Right renal pelvis (tissue), 4 donors: ENCODE data around the gene PJVK. TPM values are rescaled to one million over a fixed set of nuclear protein-coding genes. Genes with fewer than 3 reads are reported as not detected.
"Not testable (repeated sequence)": the region's sequence is repeated elsewhere in the genome, so short reads cannot be mapped to it uniquely, and the experiment has no call there.

ENCODE experiments used
- DNase-seq, 4 donors: peaks; one replicate each; pipeline ENCODE4 v3.0.0-alpha.2; 2013; ENCODE audit warnings: low read depth in 4 of 4, low spot score in 3 of 4, missing footprints in 1 of 4
- polyA plus RNA-seq, 4 donors: library from polyadenylated mRNA; unstranded; fragments of 120-200 nt; gene quantifications; one replicate each; pipeline ENCODE4 v1.2.1, GENCODE V29; 2013; ENCODE audit not compliant: insufficient read length in 4 of 4

The PJVK gene, protein sequence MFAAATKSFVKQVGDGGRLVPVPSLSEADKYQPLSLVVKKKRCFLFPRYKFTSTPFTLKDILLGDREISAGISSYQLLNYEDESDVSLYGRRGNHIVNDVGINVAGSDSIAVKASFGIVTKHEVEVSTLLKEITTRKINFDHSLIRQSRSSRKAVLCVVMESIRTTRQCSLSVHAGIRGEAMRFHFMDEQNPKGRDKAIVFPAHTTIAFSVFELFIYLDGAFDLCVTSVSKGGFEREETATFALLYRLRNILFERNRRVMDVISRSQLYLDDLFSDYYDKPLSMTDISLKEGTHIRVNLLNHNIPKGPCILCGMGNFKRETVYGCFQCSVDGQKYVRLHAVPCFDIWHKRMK
- 10 to 100 TPM in 3 of 4 donors, 1 to 10 TPM in 1; 8.0 to 12.6 (median 10.4) TPM for polyA plus RNA-seq

DNA sequence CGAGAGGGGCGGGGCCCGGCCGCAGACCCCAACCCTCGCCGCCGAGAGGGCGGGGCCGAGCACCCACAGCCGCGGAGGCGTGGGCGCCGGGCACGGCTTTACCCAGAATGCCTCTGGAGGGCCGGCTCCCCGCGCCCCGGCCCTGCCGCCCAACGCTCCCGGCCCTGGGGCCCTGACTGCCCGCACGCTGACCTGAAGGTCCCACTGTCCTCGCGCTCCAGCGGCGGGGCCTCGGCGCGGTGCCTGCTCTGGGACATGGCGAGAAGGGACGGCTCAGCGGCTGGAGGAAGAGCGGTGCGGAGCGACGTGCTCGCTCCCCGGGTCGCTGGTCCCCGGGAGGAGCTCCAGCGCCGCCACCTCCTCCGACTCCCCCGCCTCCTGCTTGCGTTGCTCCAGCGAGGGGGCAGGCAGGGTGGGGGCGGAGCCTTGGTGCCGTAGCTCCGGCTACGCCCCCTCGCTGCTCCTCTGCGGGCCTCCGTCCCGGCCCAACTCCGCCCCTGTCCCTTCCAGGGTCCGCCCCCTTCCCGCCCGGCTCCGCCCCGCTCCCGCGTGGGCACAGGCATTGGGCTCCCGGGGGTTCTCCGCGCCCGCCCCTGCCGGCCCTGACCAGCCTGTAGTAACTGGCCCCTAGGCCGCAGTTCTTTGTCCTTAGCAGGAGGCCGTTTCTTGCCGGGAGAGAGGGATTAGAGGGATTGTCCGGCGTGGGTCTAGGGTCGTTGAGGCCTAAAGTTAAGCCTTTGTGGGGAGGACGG lies at the start of gene PJVK, which contains the start of gene PRKRA:
Gene PJVK (plus strand): TSS at position 605 of the 752 bp plus-strand sequence. CDS start 2,032 bp downstream, outside the sequence.
Gene PRKRA (minus strand): TSS at position 402 of the 752 bp plus-strand sequence. CDS start 145 bp downstream, at position 257.
- DNase-seq, result peak; percentile 96 to 98 (median 96)

GRCh38 chr2:178401994-178402437 lies 49.2 kb upstream of the PJVK start:
- DNase-seq, result no peak

- no peak for DNase-seq
These were observed 47.4 kb upstream of the PJVK start for GRCh38 chr2:178403671-178404306.

DNA sequence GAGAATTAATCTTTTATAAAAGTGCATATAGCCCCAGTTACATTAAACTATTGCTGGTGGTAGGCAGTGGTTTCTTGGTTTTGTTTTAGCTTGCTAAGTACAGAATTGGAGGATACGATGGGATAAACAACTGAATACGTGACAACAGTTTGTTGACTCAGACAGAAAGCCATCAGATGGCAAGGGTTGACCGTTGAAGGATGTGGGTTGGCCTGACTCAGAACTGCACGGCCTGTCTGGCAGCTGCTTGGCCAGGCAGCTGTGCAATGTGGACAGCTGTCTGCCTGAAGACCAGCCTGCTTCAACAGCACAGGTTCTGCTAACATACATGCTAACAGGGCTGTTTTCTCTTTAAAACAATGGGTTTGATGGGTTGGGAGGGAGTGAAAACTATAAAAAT lies 46.8 kb upstream of the PJVK start:
- no peak for DNase-seq

DNA sequence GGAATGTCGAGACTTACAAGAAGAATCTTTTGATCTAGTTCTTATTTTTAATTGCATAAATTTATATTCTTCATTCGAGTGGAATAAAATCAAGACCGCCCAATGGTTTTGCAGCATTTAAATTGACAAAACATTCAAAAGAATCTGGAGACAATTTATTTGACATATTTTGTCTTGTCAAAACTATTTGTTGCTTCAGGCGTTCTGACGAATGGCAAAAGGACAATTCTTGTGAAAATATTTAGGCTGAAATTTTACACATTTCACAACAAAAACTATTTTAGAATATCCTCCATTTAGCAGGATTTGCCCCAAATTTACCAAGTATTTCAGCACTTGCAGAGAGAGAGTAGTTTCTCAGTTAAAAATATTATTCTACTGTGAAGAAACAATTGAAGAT lies 41.9 kb upstream of the PJVK start:
- no peak for DNase-seq

- no peak for DNase-seq
These were observed 39.1 kb upstream of the PJVK start for GRCh38 chr2:178412047-178412446.

GRCh38 chr2:178412453-178412852 lies 38.7 kb upstream of the PJVK start:
- not testable (repeated sequence) for DNase-seq

DNA sequence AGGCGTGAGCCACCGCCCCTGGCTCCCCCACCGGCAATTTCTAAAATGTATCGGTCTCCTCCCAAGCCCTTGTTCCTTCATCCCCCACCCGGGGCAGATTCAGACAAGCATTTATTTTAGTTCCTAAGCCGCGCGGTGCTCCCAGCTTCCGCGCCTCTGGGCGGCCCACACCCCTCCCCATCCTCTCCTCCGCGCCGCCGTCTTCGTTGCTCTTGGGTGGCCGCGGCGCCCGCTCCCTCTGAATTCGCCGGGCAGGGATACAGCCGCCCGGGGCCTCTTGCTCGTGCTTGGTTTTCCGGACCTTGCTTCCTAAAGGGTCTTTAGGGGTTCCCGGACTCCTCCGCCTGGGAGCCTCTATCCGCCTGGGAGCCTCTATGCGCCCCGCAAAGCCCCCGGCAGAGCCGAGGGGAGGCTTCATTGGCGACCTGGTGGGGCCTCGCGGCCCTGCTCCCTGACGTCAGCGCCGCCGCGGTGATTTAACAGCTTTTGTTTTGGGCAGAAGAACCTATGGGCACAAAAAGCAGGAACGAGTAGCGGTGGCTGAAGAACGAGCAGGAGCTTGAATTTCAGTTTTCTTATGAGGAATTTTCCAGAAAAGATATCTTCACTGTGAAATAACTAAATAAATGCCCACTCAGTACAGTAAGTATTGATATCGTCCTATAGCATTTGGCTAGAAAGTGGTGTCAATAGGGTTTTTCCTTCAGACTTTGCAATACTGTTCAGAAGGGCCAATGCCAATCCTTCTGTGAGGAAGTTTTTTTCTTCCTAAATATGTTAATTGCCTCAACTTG lies 37.5 kb upstream of the PJVK start:
- DNase-seq, result peak in 3 of 4 donors; percentile 55 to 65 (median 63)

DNA sequence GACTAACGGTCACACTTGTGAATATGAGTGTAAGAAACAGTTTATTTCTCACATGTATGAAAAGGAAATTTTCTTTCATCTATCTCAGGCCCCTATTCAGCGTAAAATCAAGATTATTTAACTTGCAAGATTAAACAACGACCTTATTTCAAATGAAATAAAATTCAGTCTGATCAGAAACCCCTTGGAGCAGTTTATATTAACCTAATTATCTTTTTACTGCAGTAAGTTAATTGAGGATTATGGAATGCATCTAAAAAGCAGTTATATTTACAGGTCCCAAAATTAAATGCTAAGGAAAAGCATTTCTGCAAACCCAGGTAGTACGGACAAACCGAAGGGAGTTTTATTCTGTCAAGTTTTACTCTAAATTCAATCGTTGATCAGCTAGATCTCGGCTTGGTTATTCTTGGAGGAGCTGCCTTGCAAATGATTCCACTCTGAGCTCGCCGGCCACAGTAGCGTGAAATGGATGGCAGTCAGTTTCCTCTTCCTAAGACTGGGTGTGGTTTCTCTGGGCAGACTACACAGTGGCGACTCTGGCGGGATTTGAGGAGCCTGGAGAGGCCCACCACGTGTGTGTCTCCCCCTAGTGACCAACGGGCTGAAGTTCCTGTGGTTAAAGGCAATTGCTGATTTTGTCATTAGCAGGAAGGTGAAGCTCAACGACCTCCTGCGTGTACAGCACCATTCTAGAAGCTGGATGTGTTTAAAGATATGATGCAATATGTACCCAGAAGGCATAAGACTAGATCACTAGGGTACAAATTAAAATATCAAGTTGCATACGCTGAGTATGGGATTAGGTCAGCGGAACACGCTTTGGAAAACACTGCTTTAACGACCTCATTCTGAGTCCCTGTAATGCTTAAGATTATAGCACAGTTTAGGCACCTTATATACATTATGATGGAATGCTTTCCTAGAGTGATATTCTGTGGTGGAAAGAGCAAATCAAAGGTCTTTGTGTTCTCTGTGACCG lies 36.6 kb upstream of the PJVK start:
- peak; percentile 81 to 88 (median 86) for DNase-seq

DNA sequence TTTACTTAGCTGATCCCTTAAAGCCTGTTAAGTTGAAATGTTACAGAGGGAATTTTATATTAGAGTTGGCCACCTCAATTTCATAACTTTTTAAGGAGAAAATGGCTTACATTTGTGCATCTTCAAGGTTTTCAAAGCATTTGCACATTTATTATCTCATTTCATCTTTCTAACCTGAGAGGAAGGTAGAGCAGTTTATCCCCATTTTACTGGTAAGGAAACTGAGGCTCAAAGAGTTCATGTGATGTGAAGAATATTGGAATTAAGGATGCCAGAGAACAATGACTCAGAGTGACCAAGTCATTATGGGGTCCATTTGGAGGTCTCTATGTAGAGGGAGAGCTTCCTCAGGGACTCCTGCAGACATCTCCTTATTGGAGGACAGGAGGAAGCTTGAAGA lies 35.2 kb upstream of the PJVK start:
- DNase-seq, result no peak

DNA sequence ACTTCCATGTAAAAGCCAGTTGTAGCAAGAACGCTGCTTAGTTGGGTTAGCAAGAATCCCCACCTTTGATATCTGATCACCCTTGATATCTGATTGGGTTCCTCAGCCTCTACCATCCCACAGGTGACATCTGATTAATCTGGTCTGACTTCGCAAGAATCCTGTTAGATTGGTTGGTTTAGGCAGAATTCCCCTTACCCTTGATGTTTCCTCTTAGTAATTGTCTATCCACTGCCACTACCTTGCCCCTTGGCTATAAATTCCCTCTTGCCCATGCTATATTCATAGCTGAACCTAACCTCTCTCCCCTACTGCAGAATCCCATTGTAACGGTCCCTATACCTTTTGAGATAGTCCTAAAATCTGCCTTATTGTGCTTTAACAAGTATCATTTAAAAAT lies 33.3 kb upstream of the PJVK start:
- DNase-seq, result no peak

DNA sequence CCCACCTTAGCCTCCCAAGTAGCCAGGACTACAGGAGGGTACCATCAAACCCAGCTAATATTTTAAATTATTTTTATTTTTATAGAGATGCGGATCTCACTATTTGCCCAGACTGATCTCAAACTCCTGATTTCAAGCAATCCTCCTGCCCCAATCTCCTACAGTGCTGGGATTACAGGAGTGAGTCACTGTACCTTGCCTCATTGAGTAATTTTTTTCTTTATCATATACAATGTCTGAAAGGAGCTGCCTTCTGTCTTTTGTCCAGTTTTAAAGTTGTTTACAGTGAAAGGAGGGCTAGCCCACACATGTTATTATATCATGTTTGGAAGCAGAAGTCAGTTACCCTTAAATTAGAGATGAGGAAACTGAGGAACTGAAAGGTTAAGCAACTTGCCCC lies 32.8 kb upstream of the PJVK start:
- no peak for DNase-seq

GRCh38 chr2:178419123-178419522 lies 32.1 kb upstream of the PJVK start:
- DNase-seq, result no peak

DNA sequence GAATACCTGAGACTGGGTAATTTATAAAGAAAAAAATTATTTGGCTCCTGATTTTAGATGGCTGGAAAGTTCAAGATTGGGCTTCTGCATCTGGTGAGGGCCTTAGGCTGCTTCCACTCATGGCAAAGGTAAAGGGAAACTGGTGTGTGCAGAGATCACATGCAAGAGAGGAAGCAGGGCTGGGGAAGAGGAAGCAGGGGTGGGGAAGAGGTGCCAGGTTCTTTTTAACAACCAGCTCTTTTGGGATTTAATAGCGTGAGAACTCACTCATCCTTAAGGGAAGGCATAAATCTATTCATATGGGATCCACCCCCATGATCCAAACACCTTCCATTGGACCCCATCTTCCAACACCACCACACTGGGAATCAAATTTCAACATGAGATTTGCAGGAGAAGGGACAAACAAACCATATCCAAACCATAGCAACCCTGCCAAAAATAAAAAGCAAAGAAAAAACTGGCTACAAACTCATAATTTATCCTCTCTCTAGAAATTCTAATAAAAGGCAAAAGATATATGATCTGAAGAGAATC lies 30.6 kb upstream of the PJVK start:
- no peak for DNase-seq

DNA sequence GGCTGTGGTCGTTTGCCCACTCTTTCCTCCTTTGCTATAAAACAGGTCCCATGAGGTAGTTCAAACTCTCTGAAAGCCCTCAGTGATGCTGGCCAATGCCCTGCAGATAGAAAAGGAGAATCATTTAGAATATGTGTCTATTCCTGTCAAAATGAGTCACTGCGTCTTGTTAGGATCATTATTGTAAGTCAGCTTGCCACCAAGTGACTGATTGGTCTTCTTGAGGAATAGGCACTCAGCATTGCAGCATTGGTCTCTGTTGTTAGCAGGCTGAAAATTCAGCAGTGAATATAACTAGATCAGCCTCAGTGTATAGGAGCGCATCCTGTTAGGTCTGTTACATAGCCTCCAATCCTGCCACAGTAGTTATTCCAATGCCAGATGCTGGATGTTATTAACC lies 29.1 kb upstream of the PJVK start:
- no peak for DNase-seq

GRCh38 chr2:178423746-178424145 lies 27.4 kb upstream of the PJVK start:
- not testable (repeated sequence) for DNase-seq

DNA sequence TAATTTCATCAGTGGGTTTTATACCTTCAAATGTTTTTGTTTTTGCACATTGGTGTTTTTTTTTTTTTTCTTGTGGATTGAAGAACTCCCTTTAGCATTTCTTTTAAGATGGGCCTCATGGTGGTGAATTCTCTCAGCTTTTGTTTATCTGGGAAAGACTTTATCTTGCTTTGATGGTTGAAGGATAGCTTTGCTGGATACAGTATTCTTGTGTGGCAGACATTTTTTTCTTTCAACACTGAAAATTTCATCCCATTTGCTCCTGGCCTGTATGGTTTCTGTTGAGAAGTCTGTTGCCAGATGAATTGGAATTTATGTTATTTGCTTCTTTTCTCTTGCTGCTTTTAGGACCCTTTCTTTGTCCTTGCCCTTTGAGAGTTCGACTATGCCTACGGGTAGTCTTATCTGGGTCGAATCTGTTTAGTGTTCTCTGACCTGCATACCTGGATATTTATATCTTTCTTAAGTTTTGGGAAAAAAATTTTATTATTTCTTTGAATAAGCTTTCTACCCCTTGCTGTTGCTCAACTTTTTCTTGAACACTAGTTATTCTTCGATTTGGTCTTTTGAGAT lies 25.8 kb upstream of the PJVK start:
- no peak for DNase-seq

GRCh38 chr2:178426388-178426787 lies 24.8 kb upstream of the PJVK start:
- no peak for DNase-seq

GRCh38 chr2:178427458-178427857 lies 23.7 kb upstream of the PJVK start:
- DNase-seq, result no peak
